Measurements from ENCODE around the gene SYK. TPM values are rescaled to one million over a fixed set of nuclear protein-coding genes. Genes with fewer than 3 reads are reported as not detected.

The SYK gene
- total and polyA plus RNA-seq, 5 donors: 0.97 to 9.5 (median 6.8) TPM

GRCh38 chr9:90926936-90927335 is 125.3 kb downstream of the SYK start:
- no peak overlapping the region for H3K4me3 ChIP-seq (ENCODE audit: low read length)
- H3K4me1 ChIP-seq (ENCODE audit: control insufficient read depth, insufficient read depth, low read length): peaks cover 2% of the 10 kb centered on the region
- WGBS: 59% methylated on average over 3 of the region's 3 CpGs
- DNase-seq (no peak), ATAC-seq (no peak)
- H3K9me3 ChIP-seq (ENCODE audit: control insufficient read depth, low read length): no peaks in the 10 kb centered on the region
- intact Hi-C loops (cut with DNase I): no loop called here
- H3K27me3 ChIP-seq (ENCODE audit: control insufficient read depth, insufficient read depth): peaks cover 2% of the 10 kb centered on the region
- H3K27ac ChIP-seq (ENCODE audit: low read length): no peak overlapping the region

- H3K9me3 ChIP-seq (ENCODE audit: control insufficient read depth, low read length): no peaks in the 10 kb centered on the region
- H3K4me1 ChIP-seq (ENCODE audit: control insufficient read depth, insufficient read depth, low read length): peaks cover 2% of the 10 kb centered on the region
- no peak for ATAC-seq
- DNase-seq: no peak
- 81% methylated on average over 6 of the region's 6 CpGs for WGBS
- intact Hi-C loops (cut with DNase I): no loop called here
- H3K27ac ChIP-seq (ENCODE audit: low read length): no peak overlapping the region
- H3K4me3 ChIP-seq (ENCODE audit: low read length): no peak overlapping the region
- H3K27me3 ChIP-seq (ENCODE audit: control insufficient read depth, insufficient read depth): peaks cover 2% of the 10 kb centered on the region
These were observed 125.9 kb downstream of the SYK start for GRCh38 chr9:90927496-90927895.

GRCh38 chr9:90929626-90930025 is 128.0 kb downstream of the SYK start:
- ATAC-seq (no peak), DNase-seq (no peak)
- Histone ChIP-seq H3K27ac (ENCODE audit: low read length) (no peak overlapping the region), H3K27me3 (ENCODE audit: control insufficient read depth, insufficient read depth) (peaks cover 2% of the 10 kb centered on the region), H3K4me1 (ENCODE audit: control insufficient read depth, insufficient read depth, low read length) (peaks cover 2% of the 10 kb centered on the region), H3K4me3 (ENCODE audit: low read length) (no peak overlapping the region), H3K9me3 (ENCODE audit: control insufficient read depth, low read length) (no peaks in the 10 kb centered on the region)
- WGBS: 86% methylated on average over 4 of the region's 4 CpGs
- intact Hi-C loops (cut with DNase I): loop anchor here in 1 of 4 donors (10.0 kb wide), 1 partner anchor 505 kb away; no protein-coding TSS in a partner anchor

DNA sequence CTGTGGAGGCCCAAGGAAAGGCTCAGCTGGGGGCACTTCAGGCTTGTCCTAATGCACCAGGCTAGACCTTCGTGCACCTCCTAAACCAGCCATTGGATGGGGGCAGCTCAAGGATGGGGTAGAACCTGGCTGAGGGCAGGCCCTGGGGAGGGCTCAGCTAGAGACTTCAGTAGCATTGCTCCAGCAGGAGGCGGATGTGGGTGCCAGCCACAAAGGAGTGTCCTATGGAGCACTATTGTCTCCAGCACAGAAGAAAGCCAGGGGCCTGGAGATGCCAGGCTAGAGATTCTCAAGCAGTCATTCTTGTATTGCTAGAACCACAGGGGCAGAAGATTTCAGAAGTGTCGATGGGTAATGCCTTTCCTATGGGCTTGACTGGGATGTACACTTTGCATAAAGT is 131.8 kb downstream of the SYK start:
- Histone ChIP-seq H3K4me1 (ENCODE audit: control insufficient read depth, insufficient read depth, low read length) (peaks cover 2% of the 10 kb centered on the region), H3K9me3 (ENCODE audit: control insufficient read depth, low read length) (no peaks in the 10 kb centered on the region), H3K27me3 (ENCODE audit: control insufficient read depth, insufficient read depth) (peaks cover 2% of the 10 kb centered on the region), H3K4me3 (ENCODE audit: low read length) (no peak overlapping the region), H3K27ac (ENCODE audit: low read length) (no peak overlapping the region)
- 88% methylated on average over 3 of the region's 3 CpGs for WGBS
- intact Hi-C loops (cut with DNase I): loop anchor here in 1 of 4 donors (10.0 kb wide), 1 partner anchor 501 kb away; no protein-coding TSS in a partner anchor
- no peak for ATAC-seq
- DNase-seq: no peak

GRCh38 chr9:90939351-90939750 is 137.7 kb downstream of the SYK start:
- no peak overlapping the region for H3K4me3 ChIP-seq (ENCODE audit: low read length)
- H3K4me1 ChIP-seq (ENCODE audit: control insufficient read depth, insufficient read depth, low read length): no peaks in the 10 kb centered on the region
- no peaks in the 10 kb centered on the region for H3K27me3 ChIP-seq (ENCODE audit: control insufficient read depth, insufficient read depth)
- intact Hi-C loops (cut with DNase I): loop anchor here in 1 of 4 donors (10.0 kb wide), 1 partner anchor 495 kb away; no protein-coding TSS in a partner anchor
- no peak overlapping the region for H3K27ac ChIP-seq (ENCODE audit: low read length)
- ATAC-seq (no peak), DNase-seq (no peak)
- no peaks in the 10 kb centered on the region for H3K9me3 ChIP-seq (ENCODE audit: control insufficient read depth, low read length)
- 80% methylated on average over 3 of the region's 3 CpGs for WGBS

DNA sequence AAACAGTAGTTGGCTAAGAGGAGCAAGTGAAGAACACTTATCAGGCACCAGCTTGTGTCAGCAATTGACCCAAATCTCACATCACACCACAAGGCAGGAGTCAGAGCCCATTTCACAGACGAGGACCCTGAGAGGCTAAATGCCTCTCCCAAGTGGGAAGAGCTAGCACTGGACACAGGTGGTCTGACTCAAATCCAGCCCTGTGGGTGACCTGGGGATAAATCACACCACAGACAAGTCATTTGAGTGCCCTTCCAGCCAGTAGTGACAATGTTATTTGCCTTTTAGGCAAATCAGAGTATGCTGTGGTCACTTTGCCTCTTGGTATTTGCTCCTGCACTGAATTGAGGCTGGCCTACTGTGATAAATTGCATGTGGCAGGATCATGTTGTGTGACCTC is 138.7 kb downstream of the SYK start:
- ATAC-seq (no peak), DNase-seq (no peak)
- Histone ChIP-seq H3K4me1 (ENCODE audit: control insufficient read depth, insufficient read depth, low read length) (no peaks in the 10 kb centered on the region), H3K27me3 (ENCODE audit: control insufficient read depth, insufficient read depth) (no peaks in the 10 kb centered on the region), H3K9me3 (ENCODE audit: control insufficient read depth, low read length) (no peaks in the 10 kb centered on the region), H3K4me3 (ENCODE audit: low read length) (no peak overlapping the region), H3K27ac (ENCODE audit: low read length) (no peak overlapping the region)
- 59% methylated on average over 1 of the region's 1 CpG for WGBS
- intact Hi-C loops (cut with DNase I): no loop called here

- ATAC-seq (no peak), DNase-seq (no peak)
- no peak overlapping the region for H3K27ac ChIP-seq (ENCODE audit: low read length)
- H3K27me3 ChIP-seq (ENCODE audit: control insufficient read depth, insufficient read depth): no peaks in the 10 kb centered on the region
- no peaks in the 10 kb centered on the region for H3K4me1 ChIP-seq (ENCODE audit: control insufficient read depth, insufficient read depth, low read length)
- intact Hi-C loops (cut with DNase I): no loop called here
- H3K4me3 ChIP-seq (ENCODE audit: low read length): no peak overlapping the region
- 87% methylated on average over 5 of the region's 5 CpGs for WGBS
- H3K9me3 ChIP-seq (ENCODE audit: control insufficient read depth, low read length): no peaks in the 10 kb centered on the region
These were observed 140.0 kb downstream of the SYK start for GRCh38 chr9:90941661-90942060.

- DNase-seq (no peak), ATAC-seq (no peak)
- intact Hi-C loops (cut with DNase I): no loop called here
- WGBS: 62% methylated on average over 7 of the region's 7 CpGs
- Histone ChIP-seq H3K4me3 (ENCODE audit: low read length) (no peak overlapping the region), H3K9me3 (ENCODE audit: control insufficient read depth, low read length) (no peaks in the 10 kb centered on the region), H3K4me1 (ENCODE audit: control insufficient read depth, insufficient read depth, low read length) (no peaks in the 10 kb centered on the region), H3K27me3 (ENCODE audit: control insufficient read depth, insufficient read depth) (no peaks in the 10 kb centered on the region), H3K27ac (ENCODE audit: low read length) (no peak overlapping the region)
These were observed 140.9 kb downstream of the SYK start for GRCh38 chr9:90942555-90942954.

DNA sequence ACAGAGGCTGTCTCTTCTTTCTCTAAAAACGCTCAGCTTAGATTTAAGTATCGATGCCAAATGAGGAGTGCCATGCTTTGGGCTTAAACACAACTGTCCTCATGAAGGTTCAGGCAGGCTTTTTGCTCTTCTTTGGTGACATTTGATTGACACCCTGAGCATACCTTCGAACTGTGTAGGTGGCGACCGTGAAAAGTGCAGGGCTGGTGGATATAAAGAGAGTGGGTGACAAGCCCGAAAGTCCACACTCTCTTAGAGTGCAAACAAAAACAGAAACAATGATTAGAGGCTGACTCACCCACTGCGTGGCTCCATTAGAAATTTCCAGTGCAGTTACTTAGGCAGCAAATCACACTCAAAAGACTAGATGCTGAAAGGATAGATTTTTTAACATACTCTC is 141.7 kb downstream of the SYK start:
- ATAC-seq: no peak
- Histone ChIP-seq H3K4me3 (ENCODE audit: low read length) (no peak overlapping the region), H3K27me3 (ENCODE audit: control insufficient read depth, insufficient read depth) (no peaks in the 10 kb centered on the region), H3K27ac (ENCODE audit: low read length) (no peak overlapping the region), H3K4me1 (ENCODE audit: control insufficient read depth, insufficient read depth, low read length) (no peaks in the 10 kb centered on the region), H3K9me3 (ENCODE audit: control insufficient read depth, low read length) (no peaks in the 10 kb centered on the region)
- 74% methylated on average over 7 of the region's 7 CpGs for WGBS
- no peak for DNase-seq
- intact Hi-C loops (cut with DNase I): no loop called here

DNA sequence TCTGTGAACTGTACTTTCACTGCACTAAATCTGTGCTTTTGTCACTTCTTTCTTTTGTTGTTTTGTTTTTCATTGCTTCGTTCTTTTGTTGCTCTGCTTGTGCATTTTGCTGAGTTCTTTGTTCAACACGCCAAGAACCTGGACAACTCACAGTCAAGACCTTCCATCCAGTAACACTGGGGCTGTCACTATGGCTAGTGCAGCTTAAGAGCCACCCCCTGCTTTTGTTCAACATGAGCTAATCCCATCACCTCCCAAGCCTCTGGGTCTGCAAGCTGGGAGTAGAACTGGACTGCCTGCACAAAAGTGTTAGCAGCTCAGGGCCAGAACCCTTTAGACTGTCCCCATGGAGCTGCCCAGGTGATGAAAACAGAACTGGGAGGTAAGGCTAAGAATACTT is 143.7 kb downstream of the SYK start:
- DNase-seq (no peak), ATAC-seq (no peak)
- H3K27ac ChIP-seq (ENCODE audit: low read length): no peak overlapping the region
- no peaks in the 10 kb centered on the region for H3K9me3 ChIP-seq (ENCODE audit: control insufficient read depth, low read length)
- intact Hi-C loops (cut with DNase I): no loop called here
- H3K4me1 ChIP-seq (ENCODE audit: control insufficient read depth, insufficient read depth, low read length): no peaks in the 10 kb centered on the region
- 91% methylated on average over 2 of the region's 2 CpGs for WGBS
- no peaks in the 10 kb centered on the region for H3K27me3 ChIP-seq (ENCODE audit: control insufficient read depth, insufficient read depth)
- H3K4me3 ChIP-seq (ENCODE audit: low read length): no peak overlapping the region

DNA sequence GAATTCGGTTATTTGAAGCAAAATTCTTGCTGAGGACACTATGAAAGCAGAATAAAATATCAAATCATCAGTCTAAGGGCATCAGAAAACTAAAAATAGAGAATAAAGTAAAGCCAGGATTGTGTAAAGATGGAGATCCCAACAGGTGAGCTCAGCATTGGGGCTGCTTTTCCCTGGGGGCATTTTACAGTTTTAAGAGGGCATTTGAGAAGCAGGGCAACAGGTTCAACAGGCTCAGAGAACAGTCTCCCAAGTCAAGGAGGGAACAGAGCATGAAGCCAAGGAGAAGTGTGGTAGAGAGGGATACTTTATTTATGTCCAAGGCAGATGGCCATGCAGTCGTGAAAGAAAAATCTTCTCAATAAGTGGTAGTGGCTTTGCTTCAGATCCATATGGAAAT is 145.4 kb downstream of the SYK start:
- H3K27me3 ChIP-seq (ENCODE audit: control insufficient read depth, insufficient read depth): no peaks in the 10 kb centered on the region
- H3K9me3 ChIP-seq (ENCODE audit: control insufficient read depth, low read length): no peaks in the 10 kb centered on the region
- no peaks in the 10 kb centered on the region for H3K4me1 ChIP-seq (ENCODE audit: control insufficient read depth, insufficient read depth, low read length)
- intact Hi-C loops (cut with DNase I): no loop called here
- DNase-seq: no peak
- no peak for ATAC-seq
- H3K4me3 ChIP-seq (ENCODE audit: low read length): no peak overlapping the region
- H3K27ac ChIP-seq (ENCODE audit: low read length): no peak overlapping the region
- 65% methylated on average over 2 of the region's 2 CpGs for WGBS
